SK-N-SH (cell line): ENCODE data around the gene SLC12A3. TPM values are rescaled to one million over a fixed set of nuclear protein-coding genes. Genes with fewer than 3 reads are reported as not detected.

Source experiments
- CTCF ChIA-PET: fragments of 300-600, 350-600 bp; formaldehyde crosslinking; extraction: SDS; loops from one replicate; lab custom pipeline; 2021; lab: Yijun Ruan, JAX
- POLR2A ChIA-PET: fragments of 350-600 bp; sonication (Branson Sonifier 250); formaldehyde crosslinking; extraction: SDS; loops from one replicate; lab custom pipeline; 2020; ENCODE audit warnings: antibody characterized with exemption, inconsistent platforms; lab: Yijun Ruan, JAX
- DNase-seq: peaks from one replicate; pipeline ENCODE4 v3.0.0; 2012
- H2AFZ ChIP-seq: fragments of 200-600 bp; sonication (generic); 2 replicates; pipeline ENCODE4 v1.8.1; 2016; ENCODE audit warnings: antibody characterized with exemption, mild to moderate bottlenecking, low read depth
- H3F3A ChIP-seq: fragments of 200-600 bp; sonication (generic); replicated peaks from 2 replicates; pipeline ENCODE3; 2016; ENCODE audit warnings: antibody characterized with exemption, mild to moderate bottlenecking; ENCODE audit not compliant: insufficient read depth
- H3K27ac ChIP-seq, 2 experiments: fragments of 200-500 bp in 1 of 2; fragments of 200-600 bp in 1 of 2; sonication (Bioruptor generic) in 1 of 2; sonication (generic), shearing (Covaris generic) in 1 of 2; 2 replicates each; pipeline versions ENCODE4 v1.5.1 to v1.6.1; 2014 to 2016; ENCODE audit warnings: low read depth in 2 of 2, inconsistent platforms in 1 of 2, low read length in 1 of 2, mild to moderate bottlenecking in 1 of 2, mixed read lengths in 1 of 2
- H3K27me3 ChIP-seq: fragments of 200-600 bp; sonication (generic), shearing (Covaris generic); 2 replicates; pipeline ENCODE4 v1.6.1; 2016; ENCODE audit warnings: mixed run types; ENCODE audit not compliant: insufficient read depth
- H3K36me3 ChIP-seq, 2 experiments: fragments of 200-500 bp in 1 of 2; fragments of 200-600 bp in 1 of 2; sonication (Bioruptor generic) in 1 of 2; sonication (generic) in 1 of 2; replicated peaks in 1 of 2; 2 replicates each; pipeline versions ENCODE3 to v1.5.1; 2014 to 2016; ENCODE audit warnings: low read length in 1 of 2, mild to moderate bottlenecking in 1 of 2; ENCODE audit not compliant: insufficient read depth in 2 of 2, control insufficient read depth in 1 of 2
- H3K4me1 ChIP-seq, 2 experiments: fragments of 200-500 bp in 1 of 2; fragments of 200-600 bp in 1 of 2; sonication (Bioruptor generic) in 1 of 2; sonication (generic), shearing (Covaris generic) in 1 of 2; 2 replicates each; pipeline versions ENCODE4 v1.5.1 to v1.6.1; 2014 to 2016; ENCODE audit warnings: low read depth in 1 of 2, low read length in 1 of 2, mixed run types in 1 of 2; ENCODE audit not compliant: insufficient read depth in 2 of 2, control insufficient read depth in 1 of 2
- H3K4me2 ChIP-seq: fragments of 200-600 bp; sonication (generic), shearing (Covaris generic); 2 replicates; pipeline ENCODE4 v1.6.1; 2017; ENCODE audit warnings: mixed run types
- H3K4me3 ChIP-seq, 2 experiments: fragments of 200-500 bp in 1 of 2; fragments of 200-600 bp in 1 of 2; sonication (Bioruptor generic) in 1 of 2; sonication (generic), shearing (Covaris generic) in 1 of 2; 2 replicates each; pipeline versions ENCODE4 v1.5.1 to v1.8.1; 2014 to 2016; ENCODE audit warnings: low read depth in 2 of 2, inconsistent platforms in 1 of 2, low read length in 1 of 2, mild to moderate bottlenecking in 1 of 2, mixed read lengths in 1 of 2, moderate library complexity in 1 of 2
- H3K79me2 ChIP-seq: fragments of 200-600 bp; sonication (generic); 2 replicates; pipeline ENCODE4 v1.8.1; 2017; ENCODE audit warnings: mild to moderate bottlenecking; ENCODE audit not compliant: insufficient read depth
- H3K9ac ChIP-seq: fragments of 200-600 bp; sonication (generic); 2 replicates; pipeline ENCODE4 v1.6.1; 2017; ENCODE audit warnings: mixed run types
- H3K9me2 ChIP-seq: fragments of 200-600 bp; sonication (generic); 2 replicates; pipeline ENCODE4 v1.6.1; 2017; ENCODE audit warnings: mixed run types
- H3K9me3 ChIP-seq: fragments of 200-600 bp; sonication (generic); 2 replicates; pipeline ENCODE4 v1.6.1; 2017; ENCODE audit warnings: mixed run types, mild to moderate bottlenecking, moderate library complexity
- H4K20me1 ChIP-seq: fragments of 200-600 bp; sonication (generic); 2 replicates; pipeline ENCODE4 v1.6.1; 2017; ENCODE audit warnings: mild to moderate bottlenecking, mixed run types; ENCODE audit not compliant: insufficient read depth
- CHD2 ChIP-seq: fragments of 150-350 bp; IDR thresholded peaks from 2 replicates; pipeline ENCODE4 v1.6.1; 2018; ENCODE audit warnings: low read length; ENCODE audit not compliant: partially characterized antibody
- CTCF ChIP-seq: fragments of 200-600 bp; sonication (generic); IDR thresholded peaks from 2 replicates; pipeline ENCODE4 v1.6.1; 2017; ENCODE audit warnings: antibody characterized with exemption, mild to moderate bottlenecking, moderate library complexity
- EP300 ChIP-seq, 2 experiments: IDR thresholded peaks; 2 replicates each; pipeline versions ENCODE4 v1.4.0 to v1.6.1; 2012; ENCODE audit warnings: borderline replicate concordance in 1 of 2, low read depth in 1 of 2, low read length in 1 of 2
- EZH2phosphoT487 ChIP-seq: fragments of 200-600 bp; sonication (generic); IDR thresholded peaks from 2 replicates; pipeline ENCODE4 v1.6.1; 2017; ENCODE audit warnings: low read depth, mixed run types, mild to moderate bottlenecking, antibody characterized with exemption, moderate library complexity, borderline replicate concordance
- FOXJ3 ChIP-seq: sonication (generic); formaldehyde crosslinking; IDR thresholded peaks from 2 replicates; pipeline ENCODE4 v1.5.1; 2020; ENCODE audit warnings: mild to moderate bottlenecking, missing genetic modification reagents
- GABPA ChIP-seq: IDR thresholded peaks from 2 replicates; pipeline ENCODE4 v1.4.0; 2012; ENCODE audit warnings: low read depth, mild to moderate bottlenecking
- GATA2 ChIP-seq: sonication (generic); formaldehyde crosslinking; IDR thresholded peaks from 2 replicates; pipeline ENCODE4 v1.5.0; 2020; ENCODE audit warnings: mild to moderate bottlenecking, missing genetic modification reagents
- NFIC ChIP-seq: IDR thresholded peaks from 2 replicates; pipeline ENCODE4 v1.4.0; 2012; ENCODE audit warnings: borderline replicate concordance
- NRF1 ChIP-seq: IDR thresholded peaks from 2 replicates; pipeline ENCODE4 v1.6.1; 2012; ENCODE audit warnings: low read depth, mild to moderate bottlenecking, low read length
- POLR2AphosphoS5 ChIP-seq: IDR thresholded peaks from 2 replicates; pipeline ENCODE4 v1.6.1; 2012; ENCODE audit warnings: low read depth, low read length
- RAD21 ChIP-seq: IDR thresholded peaks from 2 replicates; pipeline ENCODE4 v1.6.1; 2012; ENCODE audit warnings: mild to moderate bottlenecking, low read length
- RFX5 ChIP-seq: IDR thresholded peaks from 2 replicates; pipeline ENCODE4 v1.6.1; 2012; ENCODE audit warnings: mild to moderate bottlenecking, improper control_type of control experiment, low read length
- SIN3A ChIP-seq: IDR thresholded peaks from 2 replicates; pipeline ENCODE4 v1.6.1; 2012; ENCODE audit warnings: low read depth, mild to moderate bottlenecking, low read length, moderate library complexity, borderline replicate concordance
- TEAD4 ChIP-seq: IDR thresholded peaks from 2 replicates; pipeline ENCODE4 v1.4.0; 2012; ENCODE audit warnings: mild to moderate bottlenecking, borderline replicate concordance; ENCODE audit not compliant: insufficient read depth
- WGBS: methylation state at CpG from one replicate; pipeline ENCODE4 v1.1.6; 2017; ENCODE audit warnings: low lambda C conversion rate; 5-methylcytosine and 5-hydroxymethylcytosine counted together
- polyA plus RNA-seq, 3 experiments: library from polyadenylated mRNA; depleted of rRNA; stranded (reverse); fragments of >200 nt; gene quantifications; 2 replicates each; pipeline ENCODE4 v1.2.3, GENCODE V29; 2012
- TF ChIP-seq, protein P1 (sequence below): IDR thresholded peaks from 2 replicates; pipeline ENCODE4 v1.4.0; 2012; ENCODE audit warnings: low read depth, borderline replicate concordance
- TF ChIP-seq, protein P2 (sequence below): IDR thresholded peaks from 2 replicates; pipeline ENCODE4 v1.4.0; 2012; ENCODE audit warnings: low read depth

The SLC12A3 gene
- polyA plus RNA-seq, 1 of the 3 experiments (the other 2 are of a cell fraction): not detected

GRCh38 chr16:56936950-56937349, 71.9 kb downstream of the SLC12A3 start:
- Histone ChIP-seq H3K4me1 (peaks cover 14 to 20% of the 10 kb centered on the region in 2 experiments; a peak in 3 of 4 replicates), H3K9me2 (no peaks in the 10 kb centered on the region), H3F3A (peaks cover 17% of the 10 kb centered on the region), H3K36me3 (peaks cover 68% of the 10 kb centered on the region in 2 experiments), H3K79me2 (peaks cover 85% of the 10 kb centered on the region), H3K27me3 (no peaks in the 10 kb centered on the region), H4K20me1 (peaks cover 80% of the 10 kb centered on the region), H3K4me2 (no peak overlapping the region), H3K9me3 (no peaks in the 10 kb centered on the region), H3K4me3 (no peak overlapping the region), H3K9ac (no peak overlapping the region), H3K27ac (no peak overlapping the region), H2AFZ (no peak overlapping the region)
- ChIA-PET CTCF (interaction anchor here (0.6 to 2.2 kb wide), 6 partner anchors 62 to 281 kb away, joined by 3 to 6 read pairs (median 4); no protein-coding TSS in a partner anchor), POLR2A (interaction anchor here (0.6 to 1.4 kb wide), 3 partner anchors 52 to 685 kb away, joined by 3 to 5 read pairs (median 4); partner anchors contain the start of gene NLRC5)
- DNase-seq: no peak
- 95% methylated on average over 5 of the region's 5 CpGs for WGBS
- TF ChIP-seq, protein P1, sequence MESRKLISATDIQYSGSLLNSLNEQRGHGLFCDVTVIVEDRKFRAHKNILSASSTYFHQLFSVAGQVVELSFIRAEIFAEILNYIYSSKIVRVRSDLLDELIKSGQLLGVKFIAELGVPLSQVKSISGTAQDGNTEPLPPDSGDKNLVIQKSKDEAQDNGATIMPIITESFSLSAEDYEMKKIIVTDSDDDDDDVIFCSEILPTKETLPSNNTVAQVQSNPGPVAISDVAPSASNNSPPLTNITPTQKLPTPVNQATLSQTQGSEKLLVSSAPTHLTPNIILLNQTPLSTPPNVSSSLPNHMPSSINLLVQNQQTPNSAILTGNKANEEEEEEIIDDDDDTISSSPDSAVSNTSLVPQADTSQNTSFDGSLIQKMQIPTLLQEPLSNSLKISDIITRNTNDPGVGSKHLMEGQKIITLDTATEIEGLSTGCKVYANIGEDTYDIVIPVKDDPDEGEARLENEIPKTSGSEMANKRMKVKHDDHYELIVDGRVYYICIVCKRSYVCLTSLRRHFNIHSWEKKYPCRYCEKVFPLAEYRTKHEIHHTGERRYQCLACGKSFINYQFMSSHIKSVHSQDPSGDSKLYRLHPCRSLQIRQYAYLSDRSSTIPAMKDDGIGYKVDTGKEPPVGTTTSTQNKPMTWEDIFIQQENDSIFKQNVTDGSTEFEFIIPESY: no peak
- TF ChIP-seq CHD2 (no peak), EZH2phosphoT487 (no peak), EP300 (IDR thresholded peaks at IDR 0.05; ENCODE audit: borderline replicate concordance in 1 of 2, low read depth in 1 of 2, low read length in 1 of 2) (no peak), TEAD4 (no peak), POLR2AphosphoS5 (no peak), NFIC (no peak)
- TF ChIP-seq, protein P2, sequence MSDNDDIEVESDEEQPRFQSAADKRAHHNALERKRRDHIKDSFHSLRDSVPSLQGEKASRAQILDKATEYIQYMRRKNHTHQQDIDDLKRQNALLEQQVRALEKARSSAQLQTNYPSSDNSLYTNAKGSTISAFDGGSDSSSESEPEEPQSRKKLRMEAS: no peak

DNA sequence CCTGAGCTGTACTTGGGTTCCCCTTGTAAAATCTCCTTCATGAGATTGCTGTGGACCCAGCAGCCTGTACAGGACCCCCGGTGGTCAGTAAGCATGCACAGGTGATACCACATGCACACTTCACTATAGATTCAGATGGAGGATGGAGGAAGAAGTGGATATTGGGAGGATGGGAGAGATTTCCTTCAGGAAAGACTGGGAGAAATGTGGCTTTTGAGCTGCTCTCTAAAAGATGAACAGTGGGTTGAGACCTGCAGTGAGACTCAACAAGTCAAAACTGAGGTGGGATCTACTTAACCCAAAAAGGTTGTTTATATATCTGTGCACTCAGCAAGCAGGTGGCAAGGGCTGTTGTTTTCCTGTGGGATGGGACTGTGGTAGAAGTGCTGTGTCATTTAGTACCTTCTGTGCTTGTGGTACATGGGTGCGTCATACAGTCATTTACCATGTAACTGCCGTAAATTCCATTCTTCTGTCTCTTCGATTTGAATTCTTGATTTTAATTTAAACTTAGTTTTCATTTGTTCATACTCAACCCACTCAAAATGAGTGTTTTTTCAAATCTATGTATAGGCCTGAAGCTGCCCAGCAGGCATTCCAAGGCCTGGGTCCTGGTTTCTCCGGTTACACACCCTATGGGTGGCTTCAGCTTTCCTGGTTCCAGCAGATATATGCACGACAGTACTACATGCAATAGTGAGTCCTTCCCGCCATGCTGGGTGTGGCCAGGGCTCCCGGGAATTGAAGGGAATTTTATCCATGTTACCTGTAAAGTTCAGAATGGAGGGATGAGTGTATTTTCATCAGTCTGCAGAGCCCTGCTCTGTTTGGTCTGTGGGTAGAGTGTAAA, 73.9 kb downstream of the SLC12A3 start:
- Histone ChIP-seq H3K36me3 (peaks cover 82 to 84% of the 10 kb centered on the region in 2 experiments), H3K27me3 (no peaks in the 10 kb centered on the region), H3K4me1 (peaks cover 12 to 14% of the 10 kb centered on the region in 2 experiments; a peak in 3 of 4 replicates), H2AFZ (no peak overlapping the region), H3K9ac (no peak overlapping the region), H3K9me2 (no peaks in the 10 kb centered on the region), H3K4me2 (no peak overlapping the region), H3F3A (peaks cover 26% of the 10 kb centered on the region), H4K20me1 (peaks cover 81% of the 10 kb centered on the region), H3K27ac (no peak overlapping the region), H3K4me3 (no peak overlapping the region), H3K9me3 (no peaks in the 10 kb centered on the region), H3K79me2 (peaks cover 66% of the 10 kb centered on the region)
- DNase-seq: no peak
- ChIA-PET POLR2A (interaction anchor here (1.0 kb wide), 1 partner anchor 8 kb away, joined by 3 read pairs; no protein-coding TSS in a partner anchor), CTCF (interaction anchor here (0.6 to 1.8 kb wide), 4 partner anchors 12 to 78 kb away, joined by 3 to 7 read pairs (median 4); no protein-coding TSS in a partner anchor)
- WGBS: 93% methylated on average over 8 of the region's 8 CpGs
- TF ChIP-seq RFX5: no peak
- no peak for TF ChIP-seq TEAD4
- TF ChIP-seq, protein P1: no peak
- TF ChIP-seq CTCF: no peak
- no peak for TF ChIP-seq RAD21
- TF ChIP-seq POLR2AphosphoS5: no peak
- no peak for TF ChIP-seq SIN3A
- TF ChIP-seq EP300 (IDR thresholded peaks at IDR 0.05; ENCODE audit: borderline replicate concordance in 1 of 2, low read depth in 1 of 2, low read length in 1 of 2): no peak
- TF ChIP-seq NRF1: no peak
- TF ChIP-seq FOXJ3 (CRISPR knock-in tag): no peak
- TF ChIP-seq GABPA: no peak
- no peak for TF ChIP-seq NFIC
- TF ChIP-seq GATA2 (CRISPR knock-in tag): no peak
